Skin of body (tissue), 2 donors: Measurements from ENCODE around the gene TMEM222. TPM values are rescaled to one million over a fixed set of nuclear protein-coding genes. Genes with fewer than 3 reads are reported as not detected.
A peak's percentile ranks its signal among the peaks of the same experiment; 100 is the strongest.
"Not testable (repeated sequence)": the region's sequence is repeated elsewhere in the genome, so short reads cannot be mapped to it uniquely, and the experiment has no call there.

ENCODE experiments used
- DNase-seq: peaks from one replicate; lab custom pipeline; 2025; lab: John Stamatoyannopoulos, UW
- total RNA-seq: library from RNA; depleted of rRNA; stranded (reverse); fragments of >200 nt; gene quantifications from one replicate; pipeline ENCODE4 v1.2.3, GENCODE V29; 2014

TMEM222 gene
- 14.1 TPM for total RNA-seq

GRCh38 chr1:27321813-27322568, at the start of gene TMEM222:
TMEM222 (plus strand) TSS chr1:27322163; CDS start chr1:27322198, 35 bp downstream.
- DNase-seq = peak; percentile 96

DNA sequence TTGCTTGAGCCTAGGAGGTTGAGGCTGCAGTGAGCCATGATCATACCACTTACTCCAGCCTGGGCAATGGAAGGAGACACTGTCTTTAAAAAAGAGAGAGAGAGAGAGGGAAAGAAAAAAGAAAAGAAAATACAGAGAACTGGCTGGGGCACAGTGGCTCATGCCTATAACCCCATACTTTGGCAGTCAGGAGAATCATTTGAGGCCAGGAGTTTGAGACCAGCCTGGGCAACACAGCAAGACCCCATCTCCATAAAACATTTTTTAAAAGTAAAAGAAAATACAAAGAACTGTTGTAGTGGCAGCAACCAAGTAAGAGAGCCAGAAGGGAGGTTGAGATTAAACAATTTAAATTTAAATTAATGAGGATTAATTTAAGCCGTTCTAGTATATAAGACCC, 47.8 kb upstream of the TMEM222 start:
- no peak for DNase-seq

- no peak for DNase-seq
Observed at GRCh38 chr1:27275696-27276095, 46.3 kb upstream of the TMEM222 start.

DNA sequence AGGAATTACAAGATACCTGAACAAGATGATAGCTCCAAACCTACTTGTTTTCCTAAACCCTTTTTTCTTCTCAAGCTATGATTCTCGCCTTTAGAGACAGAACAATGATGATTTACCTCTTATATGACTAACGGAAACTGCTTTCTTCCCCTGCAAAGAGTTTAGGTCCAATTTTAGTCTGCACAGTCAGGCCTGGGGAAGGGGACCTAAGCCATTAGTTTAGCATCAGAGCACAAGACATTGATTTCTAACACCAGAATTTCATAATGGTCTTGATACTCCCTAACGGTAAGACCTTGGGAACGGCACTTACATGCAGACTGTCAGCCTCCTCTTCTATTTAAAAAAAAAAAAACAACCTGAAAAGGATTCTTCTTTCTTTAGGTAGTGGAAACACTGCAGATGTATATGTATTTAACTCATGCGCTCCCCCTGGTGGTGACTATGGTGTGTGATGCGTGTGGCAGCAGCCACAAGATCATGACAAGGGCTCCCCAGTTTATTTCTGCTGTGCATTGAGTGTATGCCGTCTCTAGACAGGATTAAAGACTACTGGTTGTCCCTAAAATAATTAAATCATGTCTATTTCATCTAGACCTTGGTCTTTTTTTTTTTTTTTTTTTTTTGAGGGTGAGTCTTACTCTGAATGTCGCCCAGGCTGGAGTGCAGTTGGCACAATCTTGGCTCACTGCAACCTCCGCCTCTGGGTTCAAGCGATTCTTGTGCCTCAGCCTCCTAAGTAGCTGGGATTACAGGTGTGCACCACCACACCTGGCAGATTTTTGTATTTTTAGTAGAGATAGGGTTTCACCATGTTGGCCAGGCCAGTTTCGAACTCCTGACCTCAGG, 37.3 kb upstream of the TMEM222 start:
- peak; percentile 50 for DNase-seq

- DNase-seq = no peak
Observed at GRCh38 chr1:27285274-27285660, 36.7 kb upstream of the TMEM222 start.

GRCh38 chr1:27285821-27286220, 36.1 kb upstream of the TMEM222 start:
- not testable (repeated sequence) for DNase-seq

GRCh38 chr1:27289125-27289524, 32.8 kb upstream of the TMEM222 start:
- DNase-seq = not testable (repeated sequence)

- DNase-seq = no peak
Observed at GRCh38 chr1:27290581-27290980, 31.4 kb upstream of the TMEM222 start.

GRCh38 chr1:27292106-27292505, 29.9 kb upstream of the TMEM222 start:
- DNase-seq = no peak

- no peak for DNase-seq
Observed at GRCh38 chr1:27293915-27294314, 28.0 kb upstream of the TMEM222 start.

DNA sequence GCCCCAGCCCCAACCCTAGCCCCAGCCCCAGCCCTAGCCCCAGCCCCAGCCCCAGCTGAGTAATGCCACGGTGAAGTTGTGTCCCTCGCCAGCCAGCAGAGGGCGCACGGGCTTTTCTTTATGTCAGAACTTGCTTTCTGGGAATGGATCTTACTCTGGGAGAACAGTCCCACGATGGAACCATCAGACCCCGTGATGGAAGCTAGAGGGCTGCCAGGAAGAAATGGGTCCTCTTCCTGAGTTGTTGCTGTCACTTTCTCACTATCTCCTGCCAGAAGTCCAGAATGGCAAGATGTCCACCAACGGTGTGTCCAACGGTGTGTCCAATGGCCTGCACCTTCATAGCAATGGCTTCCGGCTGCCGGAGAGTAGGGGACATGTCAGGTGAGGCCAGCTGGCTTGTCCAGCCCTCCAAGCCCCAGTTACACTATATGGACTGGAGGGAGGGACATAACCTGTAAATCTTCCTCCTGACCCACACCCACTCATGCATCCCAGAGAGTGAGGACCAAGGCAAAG, 25.1 kb upstream of the TMEM222 start:
- DNase-seq = peak; percentile 31

GRCh38 chr1:27297903-27298302, 24.1 kb upstream of the TMEM222 start:
- no peak for DNase-seq

GRCh38 chr1:27298632-27299384, 23.2 kb upstream of the TMEM222 start:
- no peak for DNase-seq

DNA sequence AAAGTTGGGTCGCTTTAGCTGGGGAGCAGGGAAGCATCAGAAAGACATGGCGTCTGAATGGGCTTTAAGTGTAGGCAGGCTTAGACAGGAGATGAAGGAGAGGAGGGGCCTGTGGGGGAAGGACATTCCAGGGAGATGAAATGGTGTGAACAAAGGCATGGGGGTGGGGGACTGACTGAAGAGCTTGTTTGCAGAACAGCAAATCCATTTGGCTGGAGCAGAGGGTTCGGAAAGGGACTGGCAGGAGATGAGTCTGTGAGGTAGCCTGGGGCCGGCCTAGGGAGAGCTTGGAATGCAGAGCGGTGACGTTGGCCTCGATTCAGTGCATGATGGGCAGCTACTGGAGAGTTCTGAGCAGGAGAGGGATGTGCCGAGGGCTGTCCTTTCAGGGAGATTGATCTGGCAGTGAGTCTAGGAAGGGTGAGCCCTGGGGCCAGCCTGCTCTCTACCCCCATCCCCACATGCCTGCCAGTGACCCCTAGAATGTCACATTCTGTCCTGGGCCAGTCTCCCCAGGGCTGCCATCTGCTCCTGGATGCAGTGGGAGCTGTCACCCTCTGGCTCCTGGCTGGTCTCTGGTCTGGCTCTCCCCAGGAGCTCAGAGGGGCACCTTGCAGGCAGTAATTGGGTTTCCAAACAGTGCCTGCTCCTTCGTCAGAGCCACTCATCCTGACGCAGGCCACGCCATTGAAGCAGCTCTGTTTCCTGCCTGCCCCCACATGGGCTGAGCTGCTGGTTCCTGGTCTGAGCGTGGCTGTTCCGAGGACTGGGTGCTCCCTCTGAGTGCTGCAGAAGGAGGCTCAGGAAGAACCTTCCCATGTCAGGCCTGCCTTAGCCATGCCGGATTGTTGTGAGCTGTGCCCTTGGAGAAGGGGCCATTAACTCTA, 22.3 kb upstream of the TMEM222 start:
- peak; percentile 87 for DNase-seq

GRCh38 chr1:27300341-27301051, 21.5 kb upstream of the TMEM222 start:
- peak; percentile 95 for DNase-seq

GRCh38 chr1:27301052-27301422, 20.9 kb upstream of the TMEM222 start:
- no peak for DNase-seq

DNA sequence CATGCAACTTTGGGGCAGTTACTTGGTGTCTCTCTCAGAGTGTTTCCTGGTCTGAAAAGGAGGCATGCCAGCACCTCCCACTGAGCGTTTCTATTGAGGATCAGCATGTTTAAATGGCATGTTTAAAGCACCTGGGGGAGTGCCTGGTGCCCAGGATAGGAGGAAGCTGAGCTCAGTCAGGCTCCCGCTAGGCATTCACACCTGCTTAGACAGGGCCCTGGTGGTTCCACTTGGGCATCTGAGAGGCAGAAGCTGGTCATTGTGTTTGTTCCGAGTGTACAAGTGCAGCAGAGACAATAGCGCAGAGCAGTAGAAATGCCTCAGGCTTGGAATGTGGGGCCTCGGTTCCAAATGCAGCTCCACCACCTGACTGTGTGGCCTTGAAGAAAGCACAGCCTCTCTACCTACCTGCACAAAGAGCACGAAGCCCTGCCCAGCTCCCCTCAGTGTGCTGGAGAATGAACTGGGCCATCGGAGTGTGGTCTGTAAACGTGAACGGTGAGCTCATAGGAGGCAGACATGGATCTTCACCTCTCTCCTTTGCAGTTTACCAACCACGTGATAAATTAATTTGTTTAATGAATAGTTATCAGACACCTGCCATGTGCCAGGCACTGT, 20.3 kb upstream of the TMEM222 start:
- no peak for DNase-seq

DNA sequence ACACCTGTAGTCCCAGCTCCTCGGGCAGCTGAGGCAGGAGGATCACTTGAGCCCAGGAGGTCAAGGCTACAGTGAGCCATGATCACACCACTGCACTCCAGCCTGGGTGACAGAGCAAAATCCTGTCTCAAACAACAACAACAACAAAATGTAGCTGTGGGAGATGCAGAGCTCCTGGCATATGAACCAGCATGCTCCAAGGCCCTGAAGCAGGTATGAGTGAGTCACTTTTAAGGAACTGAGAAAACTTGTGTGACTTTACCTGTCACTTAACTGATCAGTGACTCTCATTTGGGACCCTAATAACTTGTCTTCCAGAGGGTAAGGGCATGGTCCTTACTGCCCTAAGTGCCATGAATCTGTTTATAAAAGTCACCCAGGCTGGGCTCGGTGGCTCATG, 19.4 kb upstream of the TMEM222 start:
- no peak for DNase-seq

- DNase-seq = no peak
Observed at GRCh38 chr1:27303509-27303908, 18.5 kb upstream of the TMEM222 start.

DNA sequence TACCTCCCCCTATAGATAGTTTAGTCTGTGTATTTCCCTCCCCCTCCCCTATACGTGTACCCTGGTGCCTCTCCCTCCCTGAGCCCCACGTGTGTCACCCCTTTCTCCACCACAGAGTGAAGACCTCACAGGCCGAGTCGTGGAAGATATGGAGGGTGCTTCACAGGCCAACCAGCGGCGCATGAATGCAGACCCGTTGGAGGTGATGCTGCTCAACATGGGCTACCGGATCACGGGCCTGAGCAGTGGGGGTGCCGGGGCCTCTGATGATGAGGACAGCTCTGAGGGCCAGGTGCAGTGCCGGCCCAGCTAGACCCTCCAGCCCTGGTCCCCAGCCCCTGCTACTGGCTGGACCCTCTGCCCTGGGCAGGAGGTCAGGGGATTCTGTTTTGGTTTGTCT, 15.9 kb upstream of the TMEM222 start:
- no peak for DNase-seq
